ENCODE measurements around the gene CAMTA1.

- TF ChIP-seq, protein P1, sequence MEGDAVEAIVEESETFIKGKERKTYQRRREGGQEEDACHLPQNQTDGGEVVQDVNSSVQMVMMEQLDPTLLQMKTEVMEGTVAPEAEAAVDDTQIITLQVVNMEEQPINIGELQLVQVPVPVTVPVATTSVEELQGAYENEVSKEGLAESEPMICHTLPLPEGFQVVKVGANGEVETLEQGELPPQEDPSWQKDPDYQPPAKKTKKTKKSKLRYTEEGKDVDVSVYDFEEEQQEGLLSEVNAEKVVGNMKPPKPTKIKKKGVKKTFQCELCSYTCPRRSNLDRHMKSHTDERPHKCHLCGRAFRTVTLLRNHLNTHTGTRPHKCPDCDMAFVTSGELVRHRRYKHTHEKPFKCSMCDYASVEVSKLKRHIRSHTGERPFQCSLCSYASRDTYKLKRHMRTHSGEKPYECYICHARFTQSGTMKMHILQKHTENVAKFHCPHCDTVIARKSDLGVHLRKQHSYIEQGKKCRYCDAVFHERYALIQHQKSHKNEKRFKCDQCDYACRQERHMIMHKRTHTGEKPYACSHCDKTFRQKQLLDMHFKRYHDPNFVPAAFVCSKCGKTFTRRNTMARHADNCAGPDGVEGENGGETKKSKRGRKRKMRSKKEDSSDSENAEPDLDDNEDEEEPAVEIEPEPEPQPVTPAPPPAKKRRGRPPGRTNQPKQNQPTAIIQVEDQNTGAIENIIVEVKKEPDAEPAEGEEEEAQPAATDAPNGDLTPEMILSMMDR (IDR thresholded peaks at IDR 0.05; ENCODE audit: poor library complexity, severe bottlenecking) = no peak
- no peak for TF ChIP-seq EZH2 (IDR thresholded peaks at IDR 0.05; ENCODE audit: borderline replicate concordance, insufficient read depth, low read length, poor library complexity, severe bottlenecking)
- TF ChIP-seq EP300 (conservative IDR thresholded peaks at IDR 0.05; ENCODE audit: poor library complexity, severe bottlenecking) = no peak
Measured at GRCh38 chr1:7171574-7171973, 386.3 kb downstream of the CAMTA1 start.

Measured in neural cell (in vitro differentiated cells).